GM13976 (cell line): ENCODE data around the gene MSL1.
A peak's percentile ranks its signal among the peaks of the same experiment; 100 is the strongest.

Experiments used
- DNase-seq: peaks from one replicate; pipeline ENCODE4 v3.0.0; 2012; ENCODE audit warnings: low spot score
- CTCF ChIP-seq: IDR thresholded peaks from 2 replicates; pipeline ENCODE4 v1.5.1; 2012; ENCODE audit warnings: borderline replicate concordance, mild to moderate bottlenecking; ENCODE audit not compliant: insufficient read depth; ENCODE audit errors: extremely low read depth, missing control alignments, control extremely low read depth
- in situ Hi-C: fragments of 300-500 bp; cut with MboI; formaldehyde crosslinking; loops from one replicate; pipeline ENCODE4 v1.12.0; 2022; ENCODE audit warnings: low sequenced_read_pairs, mixed read lengths, inconsistent platforms; ENCODE audit not compliant: unreplicated experiment

The MSL1 gene

GRCh38 chr17:40107522-40108174 lies 14.1 kb upstream of the MSL1 start:
- in situ Hi-C loops: no loop called here
- no peak for TF ChIP-seq CTCF
- DNase-seq: no peak

GRCh38 chr17:40108970-40109824 lies 12.6 kb upstream of the MSL1 start:
- in situ Hi-C loops: no loop called here
- no peak for DNase-seq

GRCh38 chr17:40110026-40110845 lies 11.5 kb upstream of the MSL1 start:
- in situ Hi-C loops: no loop called here
- DNase-seq: no peak
- TF ChIP-seq CTCF: no peak

More at GRCh38 chr17:40108970-40109824, 12.6 kb upstream of the MSL1 start:
- TF ChIP-seq CTCF: no peak

GRCh38 chr17:40111221-40112128 lies 10.3 kb upstream of the MSL1 start:
- in situ Hi-C loops: no loop called here
- peak; percentile 81 for TF ChIP-seq CTCF
- DNase-seq: peak; percentile 83

- DNase-seq: no peak
- no peak for TF ChIP-seq CTCF
- in situ Hi-C loops: no loop called here
These were observed 9.5 kb upstream of the MSL1 start for GRCh38 chr17:40112191-40112711.

- no peak for TF ChIP-seq CTCF
- DNase-seq: no peak
- in situ Hi-C loops: no loop called here
These were observed 9.1 kb upstream of the MSL1 start for GRCh38 chr17:40112718-40113109.
